ENCODE data around the gene CRABP2. TPM values are rescaled to one million over a fixed set of nuclear protein-coding genes. Genes with fewer than 3 reads are reported as not detected.
A peak's percentile ranks its signal among the peaks of the same experiment; 100 is the strongest.

Gene CRABP2
- total RNA-seq, 4 donors from 2014 or later, result 67.9 to 103 (median 96.1) TPM

DNA sequence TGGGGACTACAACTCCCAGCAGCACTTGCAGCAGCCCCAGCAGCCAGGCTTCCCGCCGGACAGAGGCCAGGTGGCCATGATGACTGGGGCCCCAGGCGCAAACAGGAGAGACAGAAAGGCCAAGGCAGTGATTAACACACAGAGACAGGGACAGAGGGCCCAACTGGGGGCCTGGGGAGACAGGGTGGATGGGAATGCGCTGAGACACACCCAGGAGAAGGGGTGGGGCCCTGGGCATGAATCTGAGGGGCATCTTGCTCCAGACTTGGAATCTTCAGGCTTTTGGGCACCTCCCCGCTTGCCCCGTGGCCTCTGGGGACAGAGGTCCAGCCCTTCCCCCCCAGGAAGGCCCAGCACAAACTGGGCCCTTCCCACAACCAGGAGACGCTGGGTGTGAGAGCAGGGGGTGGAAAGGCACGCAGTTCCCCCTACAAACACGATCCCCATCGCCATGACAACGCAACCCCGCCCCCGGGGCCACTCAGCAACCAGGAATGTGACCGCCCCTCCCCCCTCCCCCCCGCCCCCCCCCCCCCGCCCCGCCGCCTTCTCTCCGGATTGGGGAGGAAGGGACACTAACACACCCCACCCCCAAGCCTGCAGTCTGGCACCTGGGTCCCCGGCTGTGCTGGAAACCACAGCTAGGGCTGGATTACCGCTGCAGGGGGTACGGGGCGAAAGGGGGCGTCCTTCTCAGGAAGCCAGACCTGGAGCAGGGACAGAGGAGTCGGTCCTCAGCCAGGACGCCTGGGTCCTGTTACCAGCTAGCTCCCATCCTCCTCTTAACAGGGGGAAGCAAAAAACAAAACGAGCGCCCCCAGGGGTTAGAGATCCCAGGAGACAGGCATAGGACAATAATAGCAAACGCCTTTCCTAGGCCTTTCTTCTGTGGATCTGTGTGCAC is 41.6 kb upstream of the CRABP2 start:
- TF ChIP-seq POLR2A (IDR thresholded peaks at IDR 0.05), result no peak
- TF ChIP-seq, protein P1, sequence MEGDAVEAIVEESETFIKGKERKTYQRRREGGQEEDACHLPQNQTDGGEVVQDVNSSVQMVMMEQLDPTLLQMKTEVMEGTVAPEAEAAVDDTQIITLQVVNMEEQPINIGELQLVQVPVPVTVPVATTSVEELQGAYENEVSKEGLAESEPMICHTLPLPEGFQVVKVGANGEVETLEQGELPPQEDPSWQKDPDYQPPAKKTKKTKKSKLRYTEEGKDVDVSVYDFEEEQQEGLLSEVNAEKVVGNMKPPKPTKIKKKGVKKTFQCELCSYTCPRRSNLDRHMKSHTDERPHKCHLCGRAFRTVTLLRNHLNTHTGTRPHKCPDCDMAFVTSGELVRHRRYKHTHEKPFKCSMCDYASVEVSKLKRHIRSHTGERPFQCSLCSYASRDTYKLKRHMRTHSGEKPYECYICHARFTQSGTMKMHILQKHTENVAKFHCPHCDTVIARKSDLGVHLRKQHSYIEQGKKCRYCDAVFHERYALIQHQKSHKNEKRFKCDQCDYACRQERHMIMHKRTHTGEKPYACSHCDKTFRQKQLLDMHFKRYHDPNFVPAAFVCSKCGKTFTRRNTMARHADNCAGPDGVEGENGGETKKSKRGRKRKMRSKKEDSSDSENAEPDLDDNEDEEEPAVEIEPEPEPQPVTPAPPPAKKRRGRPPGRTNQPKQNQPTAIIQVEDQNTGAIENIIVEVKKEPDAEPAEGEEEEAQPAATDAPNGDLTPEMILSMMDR (IDR thresholded peaks at IDR 0.05), result no peak
- intact Hi-C loops (cut with DNase I; ENCODE audit: low total_unique reads), result no loop called here
- 1% methylated on average over 18 to 22 of the region's 29 CpGs for WGBS, 2 donors
- peak overlapping the region; percentile 19 for H3K4me3 ChIP-seq (ENCODE audit: low read depth, poor library complexity, severe bottlenecking)
- DNase-seq (ENCODE audit: low spot score in 2 of 2), result peak; percentile 93 to 99

DNA sequence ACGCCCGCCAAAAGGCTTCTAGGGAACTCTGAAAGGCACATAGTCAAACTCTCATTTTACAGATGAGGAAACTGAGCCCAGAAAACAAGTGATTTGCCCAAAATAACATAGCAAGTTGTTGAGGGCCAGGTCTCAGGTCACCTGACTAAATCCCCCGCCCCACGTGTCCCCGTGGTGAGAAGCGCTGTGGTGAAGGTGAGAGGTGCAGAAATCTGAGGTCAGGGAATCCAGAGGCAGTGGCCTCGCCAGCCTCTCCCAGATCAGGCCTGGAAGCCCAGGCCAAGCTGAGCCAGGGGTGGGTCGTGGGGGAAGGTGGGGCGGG is 41.0 kb upstream of the CRABP2 start:
- no peak for DNase-seq (ENCODE audit: low spot score in 2 of 2)
- H3K4me3 ChIP-seq (ENCODE audit: low read depth, poor library complexity, severe bottlenecking), result no peak overlapping the region
- intact Hi-C loops (cut with DNase I; ENCODE audit: low total_unique reads), result no loop called here
- 51 to 62% methylated on average over 8 to 9 of the region's 9 CpGs for WGBS, 2 donors
- TF ChIP-seq, protein P1 (IDR thresholded peaks at IDR 0.05), result no peak
- no peak for TF ChIP-seq POLR2A (IDR thresholded peaks at IDR 0.05)

DNA sequence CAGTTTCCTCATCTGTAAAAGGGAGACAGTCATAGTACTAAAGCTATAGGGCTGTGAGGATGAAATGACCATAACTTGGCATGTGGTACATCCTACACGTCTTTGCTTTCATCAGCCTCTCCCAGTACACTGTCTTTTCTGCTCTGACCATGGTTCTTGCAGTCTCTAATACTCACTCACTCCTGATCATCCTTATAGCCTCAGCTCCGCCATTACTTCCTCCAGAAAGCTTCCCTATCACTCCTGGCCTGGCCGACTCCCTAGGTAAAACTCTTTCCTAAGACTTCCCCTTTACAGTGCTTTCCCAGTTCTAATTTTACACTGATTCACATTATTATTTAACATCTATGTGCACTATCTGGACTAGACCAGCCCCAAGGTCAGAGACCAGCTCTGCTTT is 40.5 kb upstream of the CRABP2 start:
- no peak overlapping the region for H3K4me3 ChIP-seq (ENCODE audit: low read depth, poor library complexity, severe bottlenecking)

DNA sequence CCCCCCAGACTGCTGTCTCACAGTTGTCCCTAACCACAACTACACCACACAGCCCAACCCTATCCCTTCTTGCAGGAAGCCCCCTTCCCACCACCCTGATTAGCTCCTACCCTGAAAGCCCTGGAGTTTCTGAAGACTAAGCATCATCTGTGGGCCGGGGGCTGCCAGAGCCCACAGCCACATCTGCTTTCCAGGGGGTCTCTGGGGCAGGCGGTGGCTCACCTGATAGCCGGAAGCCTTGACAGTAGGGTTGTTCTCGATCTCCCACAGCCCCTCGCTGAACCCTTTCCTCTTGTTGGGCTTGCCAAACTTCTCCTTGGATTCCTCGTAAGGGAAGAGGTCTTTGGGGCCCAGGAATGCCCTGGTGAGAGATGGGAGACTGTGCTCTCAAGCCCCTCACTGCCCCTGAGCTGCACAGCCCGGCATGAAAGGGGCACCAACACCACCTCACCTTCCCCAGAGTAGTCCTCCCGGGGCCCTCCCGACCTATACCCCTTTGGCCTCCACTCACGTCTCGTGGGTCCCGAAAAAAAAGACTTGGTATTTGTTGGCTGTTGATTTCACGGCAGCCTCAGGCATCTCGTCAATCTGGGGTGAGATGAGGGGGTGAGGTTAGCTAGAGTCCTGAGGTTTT is 39.5 kb upstream of the CRABP2 start:
- WGBS, 2 donors, result 70 to 76% methylated on average over 14 of the region's 14 CpGs
- TF ChIP-seq, protein P1 (IDR thresholded peaks at IDR 0.05), result no peak
- TF ChIP-seq POLR2A (IDR thresholded peaks at IDR 0.05), result no peak
- DNase-seq (ENCODE audit: low spot score in 2 of 2), result no peak
- intact Hi-C loops (cut with DNase I; ENCODE audit: low total_unique reads), result no loop called here
- H3K4me3 ChIP-seq (ENCODE audit: low read depth, poor library complexity, severe bottlenecking), result no peak overlapping the region

More for the DNA sequence above, 40.5 kb upstream of the CRABP2 start:
- intact Hi-C loops (cut with DNase I; ENCODE audit: low total_unique reads), result no loop called here
- 61 to 64% methylated on average over 3 of the region's 3 CpGs for WGBS, 2 donors
- no peak for DNase-seq (ENCODE audit: low spot score in 2 of 2)
- TF ChIP-seq, protein P1 (IDR thresholded peaks at IDR 0.05), result no peak
- TF ChIP-seq POLR2A (IDR thresholded peaks at IDR 0.05), result no peak

DNA sequence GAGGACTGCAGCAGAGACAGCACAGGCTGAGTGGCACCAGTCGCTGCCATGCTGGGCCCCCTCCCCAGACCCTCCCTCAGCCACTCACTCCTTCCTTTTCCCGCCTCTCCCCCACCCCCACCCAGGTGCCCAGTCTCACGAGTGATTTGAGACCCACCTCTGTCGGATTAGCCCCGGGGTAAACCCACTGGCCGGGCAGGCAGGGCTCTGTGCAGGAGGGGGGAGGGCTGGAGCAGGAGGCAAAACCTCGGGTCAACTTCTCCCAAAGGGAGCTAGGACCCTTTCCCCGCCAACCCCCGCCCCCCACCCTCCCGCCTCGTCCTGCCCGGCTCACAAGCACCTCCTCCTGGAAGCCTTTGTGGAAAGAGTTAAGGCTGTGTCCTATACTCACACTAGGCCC is 39.0 kb upstream of the CRABP2 start:
- TF ChIP-seq, protein P1 (IDR thresholded peaks at IDR 0.05), result no peak
- no peak for TF ChIP-seq POLR2A (IDR thresholded peaks at IDR 0.05)
- no peak for DNase-seq (ENCODE audit: low spot score in 2 of 2)
- H3K4me3 ChIP-seq (ENCODE audit: low read depth, poor library complexity, severe bottlenecking), result no peak overlapping the region
- WGBS, 2 donors, result 71% methylated on average over 12 of the region's 12 CpGs
- intact Hi-C loops (cut with DNase I; ENCODE audit: low total_unique reads), result no loop called here
